Endometrium (tissue), 2 donors: ENCODE results near the gene TSHZ1.
"Not testable (repeated sequence)": the region's sequence is repeated elsewhere in the genome, so short reads cannot be mapped to it uniquely, and the experiment has no call there.

Source experiments
- FAIRE-seq: peaks from 2 replicates; lab custom pipeline; 2012; peaks lifted over from hg19 to GRCh38; lab: Jason Lieb, UNC
- donor health status: control.
- donor health status: control.

TSHZ1 gene

GRCh38 chr18:75183973-75184493 is 26.6 kb upstream of the TSHZ1 start:
- no peak for FAIRE-seq

- FAIRE-seq, result no peak
Measured at GRCh38 chr18:75185460-75185859, 25.1 kb upstream of the TSHZ1 start.

GRCh38 chr18:75187702-75188101 is 22.9 kb upstream of the TSHZ1 start:
- not testable (repeated sequence) for FAIRE-seq

- FAIRE-seq, result no peak
Measured at GRCh38 chr18:75189696-75190095, 20.9 kb upstream of the TSHZ1 start.

GRCh38 chr18:75192899-75193298 is 17.7 kb upstream of the TSHZ1 start:
- no peak for FAIRE-seq

GRCh38 chr18:75198036-75198435 is 12.6 kb upstream of the TSHZ1 start:
- no peak for FAIRE-seq

GRCh38 chr18:75199327-75199726 is 11.3 kb upstream of the TSHZ1 start:
- FAIRE-seq, result no peak

- no peak for FAIRE-seq
Measured at GRCh38 chr18:75200071-75200470, 10.5 kb upstream of the TSHZ1 start.

- no peak for FAIRE-seq
Measured at GRCh38 chr18:75200605-75201280, 9.9 kb upstream of the TSHZ1 start.

GRCh38 chr18:75201282-75202270 is 9.0 kb upstream of the TSHZ1 start:
- FAIRE-seq, result no peak

- FAIRE-seq, result peak; percentile 84
Measured at GRCh38 chr18:75202696-75203365, 7.8 kb upstream of the TSHZ1 start.

- FAIRE-seq, result no peak
Measured at GRCh38 chr18:75203416-75204268, 7.0 kb upstream of the TSHZ1 start.

GRCh38 chr18:75204269-75204731 is 6.3 kb upstream of the TSHZ1 start:
- no peak for FAIRE-seq

- no peak for FAIRE-seq
Measured at GRCh38 chr18:75204732-75205513, 5.7 kb upstream of the TSHZ1 start.

GRCh38 chr18:75205514-75206132 is 5.0 kb upstream of the TSHZ1 start:
- no peak for FAIRE-seq

- FAIRE-seq, result no peak
Measured at GRCh38 chr18:75206452-75207309, 3.9 kb upstream of the TSHZ1 start.

GRCh38 chr18:75207310-75208154 is 3.1 kb upstream of the TSHZ1 start:
- FAIRE-seq, result no peak

- no peak for FAIRE-seq
Measured at GRCh38 chr18:75208155-75208835, 2.3 kb upstream of the TSHZ1 start.
